CD4-positive, alpha-beta T cell treated with Interleukin-4 for 1 hour (primary cell): ENCODE results near the gene TOP2A.
"Not testable (repeated sequence)": the region's sequence is repeated elsewhere in the genome, so short reads cannot be mapped to it uniquely, and the experiment has no call there.

ENCODE experiments used
- DNase-seq, 2 donors: peaks; one replicate each; pipeline ENCODE4 v3.0.0-alpha.2; 2020 to 2022

The TOP2A gene

DNA sequence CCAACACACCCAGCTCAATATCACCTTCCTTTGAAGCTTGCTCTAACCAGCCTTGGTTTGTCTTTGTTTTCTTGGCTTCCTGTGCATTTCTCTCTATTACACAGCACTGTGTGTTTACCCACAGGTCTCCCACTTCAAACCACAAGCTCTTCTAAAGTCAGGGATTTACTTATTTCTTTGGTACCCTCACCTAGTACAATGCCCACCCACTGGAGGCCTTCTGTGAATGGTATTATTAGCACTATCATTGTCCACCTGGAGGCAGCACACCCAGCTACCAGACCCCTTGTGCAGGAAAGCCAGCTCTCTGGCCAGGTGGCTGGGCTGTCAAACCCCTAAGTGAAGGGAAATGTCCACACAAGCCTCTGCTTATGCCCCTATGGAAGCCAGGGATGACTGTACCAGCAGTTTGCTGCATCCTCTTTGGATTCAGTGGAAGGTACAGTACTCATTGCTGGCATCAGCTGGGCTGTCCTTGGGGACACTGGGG, 9.4 kb upstream of the TOP2A start:
- peak in 1 of 2 donors; percentile 27 for DNase-seq

- DNase-seq: no peak
These were observed 8.0 kb upstream of the TOP2A start for GRCh38 chr17:40425741-40426140.

- no peak for DNase-seq
These were observed 5.4 kb upstream of the TOP2A start for GRCh38 chr17:40422990-40423633.

- DNase-seq: no peak
These were observed 2.0 kb upstream of the TOP2A start for GRCh38 chr17:40419559-40420331.

- no peak for DNase-seq
These were observed 671 bp upstream of the TOP2A start for GRCh38 chr17:40418428-40418706.

DNA sequence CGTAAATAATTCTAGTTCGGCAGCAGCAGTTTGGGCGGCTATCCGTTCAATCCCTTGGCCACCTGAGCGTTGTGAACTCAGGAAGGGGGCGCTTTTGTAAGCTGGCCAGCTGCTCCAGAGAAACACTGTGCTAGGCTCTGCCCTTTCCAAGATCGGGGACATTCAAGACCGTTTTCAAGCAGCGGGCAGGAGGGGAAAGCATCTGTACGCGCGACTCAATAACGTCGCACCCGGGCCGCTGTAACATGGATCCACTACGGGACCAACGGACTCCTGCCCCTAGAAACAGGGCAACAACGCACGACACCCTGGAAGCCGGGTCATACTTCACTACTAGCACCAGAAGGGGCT, 463 bp downstream of the TOP2A start:
- no peak for DNase-seq

- no peak for DNase-seq
These were observed 1.0 kb downstream of the TOP2A start for GRCh38 chr17:40416671-40417070.

DNA sequence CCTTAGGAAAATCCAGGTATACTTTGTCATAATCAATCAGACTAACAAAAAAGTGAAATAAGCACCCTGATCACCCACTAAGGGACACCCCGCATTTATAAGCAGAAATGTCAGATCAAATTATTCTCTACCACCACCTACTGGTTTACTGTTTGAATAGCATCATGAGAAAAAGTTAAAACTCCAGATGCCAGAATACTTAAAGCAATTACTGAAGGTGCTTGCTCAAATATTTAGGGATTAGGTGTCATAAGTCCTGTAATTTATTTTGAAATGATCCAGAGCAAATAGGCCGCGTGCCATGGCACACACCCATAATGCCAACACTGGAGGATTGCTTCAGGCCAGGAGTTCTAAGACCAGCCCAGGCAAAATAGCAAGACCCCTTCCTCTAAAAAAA, 2.3 kb downstream of the TOP2A start:
- peak in 1 of 2 donors; percentile 76 for DNase-seq

DNA sequence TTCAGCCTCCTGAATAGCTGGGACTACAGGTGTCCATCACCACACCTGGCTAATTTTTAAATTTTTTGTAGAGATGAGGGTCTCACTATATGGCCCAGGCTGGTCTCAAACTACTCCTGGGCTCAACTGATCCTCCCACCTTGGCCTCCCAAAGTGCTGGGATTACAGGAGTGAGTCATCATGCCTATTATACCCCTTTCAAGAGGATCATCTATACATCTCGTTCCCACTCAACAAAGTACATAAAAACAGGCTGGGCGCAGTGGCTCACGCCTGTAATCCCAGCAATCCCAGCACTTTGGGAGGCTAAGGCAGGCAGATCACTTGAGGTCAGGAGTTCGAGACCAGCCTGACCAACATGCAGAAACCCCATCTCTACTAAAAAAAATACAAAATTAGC, 3.4 kb downstream of the TOP2A start:
- DNase-seq: not testable (repeated sequence)

DNA sequence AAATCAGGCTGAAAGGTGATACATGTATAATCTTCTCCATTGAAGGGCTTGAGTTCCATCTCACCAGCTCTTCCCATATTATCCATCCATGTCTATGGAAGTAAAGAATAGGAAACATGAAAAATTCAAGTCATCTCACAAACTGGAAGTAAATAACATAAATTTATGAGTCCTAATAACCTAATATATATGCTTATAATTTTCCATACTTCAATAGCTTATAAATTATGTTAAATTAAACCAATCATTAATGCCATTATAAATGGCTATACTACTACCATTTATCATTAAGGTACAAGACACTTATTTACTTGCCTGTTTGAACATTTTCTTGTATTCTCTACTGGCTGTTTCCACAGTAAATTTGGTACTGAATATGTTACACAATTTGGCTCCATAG, 4.8 kb downstream of the TOP2A start:
- no peak for DNase-seq

DNA sequence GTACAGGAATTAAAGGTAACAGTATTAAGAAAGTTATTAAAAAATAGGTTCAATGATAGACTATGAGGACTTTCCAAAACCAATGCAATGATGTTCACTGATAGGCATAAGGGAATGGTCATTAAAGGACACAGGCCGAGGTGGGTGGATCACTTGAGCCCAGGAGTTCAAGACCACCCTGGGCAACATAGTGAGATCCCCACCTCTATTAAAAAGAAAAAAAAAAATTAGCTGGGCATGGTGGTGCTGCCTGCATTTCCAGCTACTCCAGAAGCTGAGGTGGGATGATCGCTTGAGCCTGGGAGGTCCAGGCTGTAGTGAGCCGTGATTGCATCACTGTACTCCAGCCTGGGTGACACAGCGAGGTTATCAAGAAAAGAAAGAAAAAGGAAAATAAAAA, 5.9 kb downstream of the TOP2A start:
- no peak for DNase-seq

DNA sequence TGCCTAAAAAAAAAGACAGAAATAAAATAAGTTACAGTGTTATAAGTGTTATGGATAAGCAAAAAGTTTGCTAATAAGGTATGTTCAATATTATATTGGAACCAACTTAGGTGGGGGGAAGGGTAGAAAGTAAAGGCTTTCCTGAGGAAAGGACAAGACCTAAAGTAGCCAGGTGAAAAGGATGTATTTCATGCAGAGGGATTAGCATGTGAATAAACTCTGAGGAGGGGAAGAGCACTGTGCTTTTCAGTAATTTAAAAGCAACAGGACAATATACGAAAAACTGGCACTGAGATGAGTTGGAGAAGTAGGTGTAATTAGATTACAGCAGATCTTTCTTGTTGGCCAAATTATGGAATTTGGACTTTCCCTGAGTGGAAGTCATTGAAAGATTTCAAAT, 7.6 kb downstream of the TOP2A start:
- no peak for DNase-seq

DNA sequence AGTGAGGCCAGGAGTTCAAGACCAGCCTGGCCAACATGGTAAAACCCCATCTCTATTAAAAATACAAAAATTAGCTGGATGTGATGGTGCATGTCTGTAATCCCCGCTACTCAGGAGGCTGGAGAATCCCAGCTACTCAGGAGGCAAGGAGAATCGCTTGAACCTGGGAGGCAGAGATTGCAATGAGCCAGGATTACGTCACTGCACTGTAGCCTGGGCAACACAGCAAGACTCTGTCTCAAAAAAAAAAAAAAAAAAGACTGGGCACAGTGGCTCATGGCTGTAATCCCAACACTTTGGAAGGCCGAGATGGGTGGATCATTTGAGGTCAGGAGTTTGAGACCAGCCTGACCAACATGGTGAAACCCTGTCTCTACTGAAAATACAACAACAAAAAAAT, 8.2 kb downstream of the TOP2A start:
- not testable (repeated sequence) for DNase-seq

DNA sequence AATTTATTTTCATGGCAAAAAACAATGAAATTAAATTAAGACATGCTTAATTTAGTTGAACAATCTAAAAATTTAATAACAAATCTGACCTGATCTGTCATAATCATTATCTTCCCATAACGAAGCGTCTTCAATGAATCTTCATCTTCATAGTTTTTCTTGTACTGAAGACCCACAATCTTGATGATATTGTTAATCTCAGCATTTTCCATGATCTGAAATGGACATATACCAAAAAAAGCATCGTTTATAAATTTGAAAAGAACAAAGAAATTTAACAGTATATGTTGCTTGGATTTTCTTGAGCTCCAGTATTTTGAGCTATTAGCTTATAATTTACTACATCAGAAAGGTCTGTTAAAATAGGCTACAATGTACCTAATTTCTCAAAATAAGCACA, 10.2 kb downstream of the TOP2A start:
- no peak for DNase-seq

DNA sequence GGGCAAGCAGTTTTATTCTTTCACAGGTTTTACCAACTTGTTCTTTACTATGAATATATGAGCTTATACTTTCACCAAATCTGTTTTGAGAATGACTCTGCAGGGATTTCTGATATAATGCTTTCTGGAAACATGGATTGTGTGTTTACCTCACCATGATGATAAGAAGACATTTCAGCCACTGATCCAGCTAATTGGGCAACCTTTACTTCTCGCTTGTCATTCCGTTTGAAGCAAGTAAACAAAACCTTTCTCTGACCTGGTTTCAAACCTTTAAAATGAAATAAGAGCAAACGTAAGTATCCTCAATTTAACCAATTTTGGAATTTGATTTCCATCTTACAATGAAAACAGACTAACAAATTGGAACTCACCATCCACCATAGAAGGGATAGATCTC, 13.7 kb downstream of the TOP2A start:
- no peak for DNase-seq

DNA sequence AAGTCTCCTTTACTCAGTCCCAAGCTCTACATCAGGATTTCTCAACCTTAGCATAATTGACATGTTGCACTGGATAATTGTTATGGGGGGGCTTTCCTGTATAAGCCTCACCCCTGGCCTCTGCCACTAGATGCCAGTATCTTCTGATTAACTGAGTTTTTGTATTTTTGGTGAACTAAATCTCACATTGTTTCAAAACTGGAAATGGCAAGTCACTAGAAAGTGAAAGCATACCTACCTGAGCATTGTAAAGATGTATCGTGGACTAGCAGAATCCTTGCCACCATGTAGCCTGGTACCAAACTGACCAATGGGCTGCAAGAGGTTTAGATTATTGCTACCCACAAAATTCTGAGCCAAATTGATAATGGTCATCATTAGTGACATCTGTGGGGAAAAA, 15.0 kb downstream of the TOP2A start:
- DNase-seq: peak in 1 of 2 donors; percentile 40

GRCh38 chr17:40399185-40399584, 18.5 kb downstream of the TOP2A start:
- peak in 1 of 2 donors; percentile 54 for DNase-seq

DNA sequence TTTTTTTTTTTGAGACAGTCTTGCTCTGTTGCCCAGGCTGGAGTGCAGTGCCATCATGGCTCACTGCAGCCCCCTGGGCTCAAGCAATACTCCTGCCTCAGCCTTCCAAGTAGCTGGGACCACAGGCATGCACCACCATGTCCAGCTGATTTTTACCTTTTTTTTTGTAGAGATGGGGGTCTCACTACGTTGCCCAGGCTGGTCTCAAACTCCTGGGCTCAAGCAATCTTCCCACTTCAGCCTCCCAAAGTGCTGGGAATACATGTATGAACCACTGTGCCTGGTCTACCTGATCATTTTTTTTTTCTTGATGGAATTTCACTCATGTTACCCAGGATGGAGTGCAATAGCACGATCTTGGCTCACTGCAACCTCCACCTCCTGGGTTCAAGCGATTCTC, 31.1 kb downstream of the TOP2A start:
- not testable (repeated sequence) for DNase-seq

GRCh38 chr17:40382251-40382650, 35.4 kb downstream of the TOP2A start:
- no peak for DNase-seq

GRCh38 chr17:40378966-40379365, 38.7 kb downstream of the TOP2A start:
- DNase-seq: no peak

DNA sequence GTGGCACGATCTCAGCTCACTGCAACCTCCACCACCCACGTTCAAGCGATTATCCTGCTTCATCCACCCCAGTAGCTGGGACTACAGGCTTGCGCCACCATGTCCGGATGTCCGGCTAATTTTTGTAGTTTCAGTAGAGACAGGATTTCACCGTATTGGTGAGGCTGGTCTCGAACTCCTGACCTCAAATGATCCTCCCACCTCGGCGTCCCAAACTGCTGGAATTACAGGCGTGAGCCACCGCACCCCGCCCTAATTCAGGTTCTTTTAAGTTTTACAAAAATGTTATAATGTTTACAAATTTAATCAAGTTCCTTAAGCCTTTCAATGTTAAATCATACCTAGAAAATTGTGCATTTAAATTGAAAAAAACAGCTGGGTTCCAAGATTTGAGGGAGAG, 39.9 kb downstream of the TOP2A start:
- no peak for DNase-seq

DNA sequence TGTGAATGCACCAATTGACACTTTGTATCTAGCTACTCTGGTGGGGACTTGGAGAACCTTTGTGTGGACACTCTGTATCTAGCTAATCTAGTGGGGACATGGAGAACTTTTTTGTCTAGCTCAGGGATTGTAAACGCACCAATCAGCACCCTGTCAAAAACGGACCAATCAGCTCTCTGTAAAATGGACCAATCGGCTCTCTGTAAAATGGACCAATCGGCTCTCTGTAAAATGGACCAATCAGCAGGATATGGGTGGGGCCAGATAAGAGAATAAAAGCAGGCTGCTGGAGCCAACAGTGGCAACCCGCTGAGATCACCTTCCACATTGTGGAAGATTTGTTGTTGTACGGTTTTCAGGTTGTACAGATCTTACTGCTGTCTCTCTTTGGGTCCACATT, 41.2 kb downstream of the TOP2A start:
- DNase-seq: peak in 1 of 2 donors; percentile 39

DNA sequence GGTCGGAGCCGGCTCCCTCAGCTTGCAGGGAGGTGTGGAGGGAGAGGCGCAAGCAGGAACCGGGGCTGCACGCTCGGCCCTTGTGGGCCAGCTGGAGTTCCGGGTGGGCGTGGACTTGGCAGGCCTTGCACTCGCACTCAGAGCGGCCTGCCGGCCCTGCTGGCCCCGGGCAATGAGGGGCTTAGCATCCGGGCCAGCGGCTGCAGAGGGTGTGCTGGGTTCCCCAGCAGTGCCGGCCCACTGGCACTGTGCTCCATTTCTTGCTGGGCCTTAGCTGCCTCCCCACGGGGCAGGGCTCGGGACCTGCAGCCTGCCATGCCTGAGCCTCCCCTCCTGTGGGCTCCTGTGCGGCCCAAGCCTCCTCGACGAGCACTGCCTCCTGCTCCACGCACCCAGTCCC, 41.9 kb downstream of the TOP2A start:
- DNase-seq: not testable (repeated sequence)

DNA sequence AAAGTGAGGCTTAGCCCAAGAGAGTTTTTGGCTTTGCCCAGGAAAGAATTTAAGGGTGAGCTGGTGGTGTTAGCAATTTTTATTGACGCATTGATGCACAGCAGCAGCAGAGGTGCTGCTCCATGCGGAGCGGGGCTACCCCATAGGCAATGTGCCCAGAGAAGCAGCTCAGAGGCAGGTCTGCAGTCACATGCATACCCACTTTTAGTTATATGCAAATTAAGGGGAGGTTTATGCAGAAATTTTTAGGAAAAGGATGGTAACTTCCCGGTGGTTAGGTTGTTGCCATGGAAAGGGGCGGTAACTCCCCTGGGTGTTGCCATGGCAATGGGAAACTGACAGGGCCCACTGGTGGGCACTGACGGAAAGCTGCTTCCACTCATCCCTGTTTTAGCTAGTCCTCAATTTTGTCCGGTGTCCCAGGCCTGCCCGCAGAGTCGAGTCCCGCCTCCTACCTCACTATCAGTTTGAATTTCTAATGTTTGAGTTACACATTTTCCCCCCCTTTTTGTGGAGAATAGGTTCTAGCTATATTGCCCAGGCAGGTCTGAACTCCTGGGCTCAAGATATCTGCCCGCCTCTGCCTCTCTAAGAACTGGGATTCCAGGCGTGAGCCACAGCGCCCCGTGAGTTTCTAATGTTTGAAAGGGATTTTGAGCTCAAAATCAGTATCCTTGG, 42.7 kb downstream of the TOP2A start:
- DNase-seq: no peak
